ENCODE results near the gene DGKH.
A peak's percentile ranks its signal among the peaks of the same experiment; 100 is the strongest.

Gene DGKH

GRCh38 chr13:42102961-42103865, 54.8 kb downstream of the DGKH start:
- no peak for DNase-seq (ENCODE audit: insufficient read length)
- TF ChIP-seq POLR2AphosphoS5 (IDR thresholded peaks at IDR 0.05; ENCODE audit: low read depth, low read length) (no peak), TAF1 (IDR thresholded peaks at IDR 0.05; ENCODE audit: borderline replicate concordance, low read depth, low read length) (no peak), POLR2A (IDR thresholded peaks at IDR 0.05; ENCODE audit: low read depth, low read length) (no peak)
- no peak for FAIRE-seq

GRCh38 chr13:42106998-42107397, 58.5 kb downstream of the DGKH start:
- TF ChIP-seq TAF1 (IDR thresholded peaks at IDR 0.05; ENCODE audit: borderline replicate concordance, low read depth, low read length) (no peak), POLR2A (IDR thresholded peaks at IDR 0.05; ENCODE audit: low read depth, low read length) (no peak), POLR2AphosphoS5 (IDR thresholded peaks at IDR 0.05; ENCODE audit: low read depth, low read length) (no peak)
- DNase-seq (ENCODE audit: insufficient read length) (no peak), FAIRE-seq (no peak)

GRCh38 chr13:42107421-42107820, 59.0 kb downstream of the DGKH start:
- DNase-seq (ENCODE audit: insufficient read length): no peak
- no peak for FAIRE-seq

GRCh38 chr13:42108217-42108616, 59.8 kb downstream of the DGKH start:
- DNase-seq (ENCODE audit: insufficient read length): no peak
- FAIRE-seq: no peak
- TF ChIP-seq POLR2A (IDR thresholded peaks at IDR 0.05; ENCODE audit: low read depth, low read length) (no peak), POLR2AphosphoS5 (IDR thresholded peaks at IDR 0.05; ENCODE audit: low read depth, low read length) (no peak), TAF1 (IDR thresholded peaks at IDR 0.05; ENCODE audit: borderline replicate concordance, low read depth, low read length) (no peak)

More at GRCh38 chr13:42107421-42107820, 59.0 kb downstream of the DGKH start:
- TF ChIP-seq TAF1 (IDR thresholded peaks at IDR 0.05; ENCODE audit: borderline replicate concordance, low read depth, low read length) (no peak), POLR2AphosphoS5 (IDR thresholded peaks at IDR 0.05; ENCODE audit: low read depth, low read length) (no peak), POLR2A (IDR thresholded peaks at IDR 0.05; ENCODE audit: low read depth, low read length) (no peak)

- no peak for DNase-seq (ENCODE audit: insufficient read length)
- TF ChIP-seq POLR2A (IDR thresholded peaks at IDR 0.05; ENCODE audit: low read depth, low read length) (no peak), TAF1 (IDR thresholded peaks at IDR 0.05; ENCODE audit: borderline replicate concordance, low read depth, low read length) (no peak), POLR2AphosphoS5 (IDR thresholded peaks at IDR 0.05; ENCODE audit: low read depth, low read length) (no peak)
- FAIRE-seq: no peak
These were observed 61.5 kb downstream of the DGKH start for GRCh38 chr13:42109957-42110356.

- DNase-seq (ENCODE audit: insufficient read length) (peak; percentile 12), FAIRE-seq (peak; percentile 67)
- TF ChIP-seq POLR2AphosphoS5 (IDR thresholded peaks at IDR 0.05; ENCODE audit: low read depth, low read length) (no peak), POLR2A (IDR thresholded peaks at IDR 0.05; ENCODE audit: low read depth, low read length) (no peak), TAF1 (IDR thresholded peaks at IDR 0.05; ENCODE audit: borderline replicate concordance, low read depth, low read length) (no peak)
These were observed 62.1 kb downstream of the DGKH start for GRCh38 chr13:42110410-42111155.

- no peak for TF ChIP-seq POLR2AphosphoS5 (IDR thresholded peaks at IDR 0.05; ENCODE audit: low read depth, low read length)
- no peak for TF ChIP-seq TAF1 (IDR thresholded peaks at IDR 0.05; ENCODE audit: borderline replicate concordance, low read depth, low read length)
- TF ChIP-seq POLR2A (IDR thresholded peaks at IDR 0.05; ENCODE audit: low read depth, low read length): no peak
- FAIRE-seq (no peak), DNase-seq (ENCODE audit: insufficient read length) (no peak)
These were observed 64.4 kb downstream of the DGKH start for GRCh38 chr13:42112864-42113263.

GRCh38 chr13:42113478-42113877, 65.0 kb downstream of the DGKH start:
- TF ChIP-seq POLR2AphosphoS5 (IDR thresholded peaks at IDR 0.05; ENCODE audit: low read depth, low read length) (no peak), TAF1 (IDR thresholded peaks at IDR 0.05; ENCODE audit: borderline replicate concordance, low read depth, low read length) (no peak), POLR2A (IDR thresholded peaks at IDR 0.05; ENCODE audit: low read depth, low read length) (no peak)
- no peak for DNase-seq (ENCODE audit: insufficient read length)
- no peak for FAIRE-seq

- TF ChIP-seq POLR2AphosphoS5 (IDR thresholded peaks at IDR 0.05; ENCODE audit: low read depth, low read length) (no peak), POLR2A (IDR thresholded peaks at IDR 0.05; ENCODE audit: low read depth, low read length) (no peak), TAF1 (IDR thresholded peaks at IDR 0.05; ENCODE audit: borderline replicate concordance, low read depth, low read length) (no peak)
- no peak for FAIRE-seq
- DNase-seq (ENCODE audit: insufficient read length): no peak
These were observed 65.8 kb downstream of the DGKH start for GRCh38 chr13:42114278-42114677.

GRCh38 chr13:42114912-42115311, 66.5 kb downstream of the DGKH start:
- no peak for FAIRE-seq
- TF ChIP-seq TAF1 (IDR thresholded peaks at IDR 0.05; ENCODE audit: borderline replicate concordance, low read depth, low read length) (no peak), POLR2A (IDR thresholded peaks at IDR 0.05; ENCODE audit: low read depth, low read length) (no peak), POLR2AphosphoS5 (IDR thresholded peaks at IDR 0.05; ENCODE audit: low read depth, low read length) (no peak)
- DNase-seq (ENCODE audit: insufficient read length): no peak

- DNase-seq (ENCODE audit: insufficient read length): no peak
- no peak for TF ChIP-seq POLR2AphosphoS5 (IDR thresholded peaks at IDR 0.05; ENCODE audit: low read depth, low read length)
- TF ChIP-seq TAF1 (IDR thresholded peaks at IDR 0.05; ENCODE audit: borderline replicate concordance, low read depth, low read length): no peak
- TF ChIP-seq POLR2A (IDR thresholded peaks at IDR 0.05; ENCODE audit: low read depth, low read length): no peak
- no peak for FAIRE-seq
These were observed 67.8 kb downstream of the DGKH start for GRCh38 chr13:42116225-42116624.
